Right forelimb (tissue), 1 donor: Measurements from ENCODE around the gene COLEC11.
A peak's percentile ranks its signal among the peaks of the same experiment; 100 is the strongest.
"Not testable (repeated sequence)": the region's sequence is repeated elsewhere in the genome, so short reads cannot be mapped to it uniquely, and the experiment has no call there.

ENCODE experiments used
- DNase-seq: peaks from one replicate; pipeline ENCODE4 v3.0.0-alpha.2; 2018

COLEC11 gene

DNA sequence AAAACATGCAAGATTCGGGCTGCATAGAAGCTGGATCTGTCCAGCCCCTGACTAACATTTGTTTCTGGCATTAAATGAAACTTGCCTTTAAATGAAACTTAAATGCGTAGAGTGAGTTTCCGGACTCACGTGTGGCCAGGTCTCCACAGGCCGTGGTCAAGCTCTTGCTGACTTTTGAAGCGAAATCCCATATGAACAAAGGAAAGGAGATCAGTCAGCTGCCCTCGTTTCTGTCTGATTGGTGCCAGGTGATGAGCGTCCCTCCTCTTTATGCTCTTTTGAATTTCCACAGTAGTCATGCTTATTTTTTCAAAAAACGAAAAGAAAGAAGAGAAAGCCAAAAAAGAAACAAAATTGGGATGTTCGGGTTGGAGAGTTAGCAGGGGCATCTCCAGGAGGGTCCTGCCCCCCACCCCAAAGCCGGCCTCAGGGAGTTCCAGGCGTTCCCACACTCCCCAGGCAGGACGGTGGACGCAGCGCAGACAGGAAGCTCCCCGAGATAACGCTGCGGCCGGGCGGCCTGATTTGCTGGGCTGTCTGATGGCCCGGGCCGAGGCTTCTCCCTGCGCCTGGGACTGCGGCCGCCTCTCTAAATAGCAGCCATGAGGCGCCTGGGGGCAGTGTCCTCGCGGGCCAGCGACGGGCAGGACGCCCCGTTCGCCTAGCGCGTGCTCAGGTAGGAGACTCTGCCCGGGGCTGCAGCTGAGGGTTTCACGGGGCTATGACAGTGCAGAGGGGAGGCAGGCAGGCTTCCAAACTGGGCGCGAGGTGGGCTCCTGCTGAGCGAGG lies at the start of gene COLEC11:
Gene COLEC11, plus strand, starts transcription at position 620 of the 789 bp plus-strand sequence. CDS start 9,229 bp downstream, outside the sequence.
- DNase-seq: no peak

DNA sequence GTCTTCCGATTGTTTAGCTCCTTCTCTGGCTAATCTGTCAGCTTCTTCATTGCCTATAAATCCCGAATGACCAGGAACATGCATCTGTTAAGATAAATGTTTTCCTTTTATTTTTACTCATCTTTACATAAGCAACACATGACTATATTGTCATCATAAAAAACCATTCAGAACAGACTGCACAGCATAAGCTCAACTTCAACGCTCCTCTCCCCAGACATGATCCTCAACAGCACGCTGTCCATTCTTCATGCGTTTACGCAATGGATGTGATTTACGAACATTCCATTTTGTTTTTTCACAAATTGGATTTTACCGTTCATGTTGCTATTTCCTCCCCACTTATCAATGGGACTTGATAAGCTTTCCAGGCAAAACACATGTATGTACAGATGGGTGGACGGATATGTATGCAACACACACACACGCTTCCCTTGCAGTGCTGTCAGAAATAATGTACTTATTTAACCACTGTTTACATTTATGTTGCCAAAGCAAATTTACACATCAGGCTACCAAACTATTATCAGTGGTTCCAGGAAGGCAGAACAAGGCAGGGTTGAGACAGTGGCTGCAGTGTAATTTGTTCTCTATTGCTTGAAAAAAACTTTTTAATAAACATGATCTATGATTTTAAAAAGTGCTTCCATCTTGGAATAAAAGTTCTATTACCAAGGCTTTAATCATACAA lies 49.0 kb upstream of the COLEC11 start:
- no peak for DNase-seq

DNA sequence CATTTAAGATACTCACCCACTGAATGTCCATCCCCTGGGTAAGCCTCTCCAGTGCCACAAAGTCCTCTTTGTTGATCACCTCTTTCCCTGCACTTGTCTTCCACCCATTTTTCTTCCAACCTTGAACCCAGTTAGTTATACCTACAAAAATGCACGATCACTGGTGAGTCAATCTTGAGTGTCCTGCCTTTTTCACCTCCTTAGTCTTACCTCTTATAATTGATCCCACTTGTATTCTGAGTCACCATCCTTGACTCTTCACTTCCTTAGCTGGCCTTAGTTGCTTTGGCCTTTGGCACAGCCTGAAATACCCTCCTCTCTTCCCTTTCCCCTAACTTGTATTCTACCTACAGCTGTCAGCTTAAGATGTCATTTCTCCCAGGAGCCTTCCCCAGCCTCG lies 47.0 kb upstream of the COLEC11 start:
- DNase-seq: no peak

DNA sequence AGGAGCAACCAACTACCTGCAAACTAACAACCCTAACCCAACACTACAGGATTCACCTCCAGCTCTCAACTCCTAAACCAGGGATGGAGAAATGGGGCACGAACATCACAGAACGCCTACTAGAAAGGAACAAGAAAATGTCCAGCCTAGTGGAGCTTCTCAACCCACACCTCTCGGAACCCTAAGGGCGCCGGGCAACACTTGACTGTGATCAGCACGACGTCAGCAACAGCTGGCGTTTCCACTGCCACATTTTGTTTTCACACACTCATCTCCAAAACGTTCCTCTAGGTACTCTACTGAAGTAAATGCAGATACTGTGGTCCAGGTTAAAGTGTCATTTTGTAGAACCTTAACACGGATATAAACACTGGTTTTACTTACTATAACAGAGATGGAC lies 41.0 kb upstream of the COLEC11 start:
- no peak for DNase-seq

DNA sequence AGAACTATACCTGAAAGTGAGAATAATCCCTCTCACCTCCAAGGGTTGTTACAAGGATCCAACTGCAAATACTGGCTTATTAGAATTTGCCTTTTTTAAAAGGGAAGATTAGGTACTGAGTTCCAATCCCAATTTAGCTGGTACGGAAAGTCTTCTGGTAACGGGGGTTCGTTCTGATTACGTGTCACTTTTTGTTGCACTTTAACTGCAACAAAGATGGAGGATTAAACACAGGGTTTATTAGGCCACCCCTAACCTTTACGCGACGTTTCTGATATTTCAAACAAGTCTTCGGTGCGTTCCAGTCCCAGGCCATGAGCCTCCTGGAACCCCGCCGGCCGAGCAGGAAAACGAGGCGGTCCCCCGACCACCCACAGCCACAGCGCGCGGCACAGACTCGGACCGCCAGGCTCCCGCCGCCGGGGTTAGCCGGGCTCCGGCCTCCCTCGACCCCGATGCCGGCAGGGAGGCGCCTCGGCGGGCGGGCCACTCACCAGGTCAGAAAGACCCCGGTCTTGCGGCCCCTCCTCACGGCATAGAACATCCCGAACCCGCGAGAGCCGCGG lies 37.2 kb upstream of the COLEC11 start:
- no peak for DNase-seq

DNA sequence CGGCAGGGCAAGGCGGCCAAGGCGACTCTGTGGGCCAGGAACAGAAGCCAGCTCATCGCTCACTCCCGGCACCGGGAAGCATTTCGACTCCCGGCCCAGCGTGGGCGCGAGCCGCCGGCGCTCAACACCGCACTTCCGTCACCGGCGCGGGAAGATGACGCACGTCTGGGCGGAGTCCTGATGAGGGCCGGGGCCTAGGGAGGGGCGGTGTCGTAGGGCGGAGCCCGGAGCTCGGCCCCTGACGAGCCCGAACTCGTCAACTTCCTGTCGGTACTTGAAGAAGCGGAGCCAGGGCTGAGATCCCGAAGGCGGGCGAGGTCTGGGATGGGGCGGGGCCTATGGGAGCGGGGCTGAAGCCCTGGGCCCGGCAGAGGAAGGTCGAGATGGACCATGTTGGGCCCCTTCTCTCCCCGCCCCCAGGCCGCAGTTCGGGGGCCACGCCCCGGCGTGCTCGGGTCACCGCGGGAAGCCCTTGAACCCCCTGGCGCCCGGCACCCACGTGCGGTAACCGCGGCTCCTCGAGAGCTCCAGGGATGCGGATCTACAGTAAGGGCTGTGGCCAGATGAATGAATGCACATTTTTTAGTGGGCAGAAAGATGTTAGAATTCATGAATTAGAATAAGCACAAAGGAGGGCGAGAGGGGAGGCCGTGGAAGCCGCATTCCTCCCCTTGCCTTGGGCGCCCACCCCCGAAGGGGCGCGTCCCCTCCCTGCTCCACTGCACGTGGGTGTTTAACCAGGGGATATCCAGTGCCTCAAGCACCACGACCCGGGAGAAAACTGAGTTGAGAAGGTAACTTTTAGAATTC lies 36.5 kb upstream of the COLEC11 start, which contains the start of gene RNASEH1:
Gene RNASEH1, minus strand, starts transcription at position 129 of the 810 bp plus-strand sequence. Its CDS starts 73 bp downstream, at position 56.
- DNase-seq: peak; percentile 99

DNA sequence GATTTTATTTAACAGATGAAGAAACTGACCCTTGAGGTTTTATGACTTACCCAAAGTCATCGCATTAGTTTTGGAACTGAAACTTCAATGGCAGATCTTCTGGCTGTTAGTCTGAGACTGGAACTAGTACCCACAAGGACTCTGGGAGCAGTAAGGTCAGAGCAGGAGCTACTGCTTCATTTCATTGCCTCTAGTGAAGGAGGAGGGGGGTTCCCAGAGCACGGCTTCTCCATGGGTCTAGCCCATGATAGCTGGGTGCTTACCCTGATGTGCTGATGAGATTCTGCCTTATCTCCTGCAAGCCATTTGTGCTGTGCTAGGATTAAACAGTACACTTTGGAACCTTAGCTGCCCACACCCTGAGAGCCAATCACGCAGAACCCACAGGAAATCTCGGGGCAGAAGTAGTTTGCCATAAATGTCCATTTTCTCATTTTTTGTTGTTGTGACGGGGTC lies 31.4 kb upstream of the COLEC11 start:
- no peak for DNase-seq

DNA sequence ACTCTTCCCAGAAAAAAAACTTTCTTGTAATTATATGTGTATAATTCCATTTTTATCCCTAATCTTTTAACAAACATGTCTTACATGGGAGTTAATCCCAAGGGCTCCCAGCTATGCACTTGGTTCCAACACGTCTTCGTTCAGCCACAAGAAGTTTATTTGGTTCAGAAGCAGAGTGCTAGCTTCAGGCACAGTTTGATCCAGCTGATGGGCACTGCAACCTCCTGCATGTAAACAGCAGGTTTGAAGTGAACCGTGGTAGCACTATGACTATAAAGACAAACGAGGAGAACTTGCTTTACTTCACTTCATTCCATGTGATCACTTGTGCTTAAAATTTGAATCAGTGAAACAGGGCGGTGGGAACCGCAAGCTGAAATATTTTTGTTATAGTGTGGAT lies 29.8 kb upstream of the COLEC11 start:
- DNase-seq: no peak

DNA sequence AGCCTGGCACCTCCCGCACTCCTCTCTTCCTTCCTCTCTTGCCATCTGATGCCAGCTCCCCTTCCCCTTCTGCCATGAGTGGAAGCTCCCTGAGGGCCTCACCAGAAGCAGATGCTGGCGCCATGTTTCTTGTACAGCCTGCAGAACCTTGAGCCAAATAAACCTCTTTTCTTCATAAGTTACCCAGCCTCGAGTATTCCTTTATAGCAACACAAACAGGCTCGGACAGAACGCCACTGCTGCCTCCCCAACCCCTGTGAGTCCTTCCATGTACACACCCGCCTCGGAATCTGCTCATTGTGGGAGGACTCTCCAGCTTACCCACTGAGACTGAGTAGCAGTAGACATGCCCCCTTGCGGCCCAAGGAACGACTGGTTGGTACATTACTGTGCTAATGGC lies 28.1 kb upstream of the COLEC11 start:
- DNase-seq: no peak

DNA sequence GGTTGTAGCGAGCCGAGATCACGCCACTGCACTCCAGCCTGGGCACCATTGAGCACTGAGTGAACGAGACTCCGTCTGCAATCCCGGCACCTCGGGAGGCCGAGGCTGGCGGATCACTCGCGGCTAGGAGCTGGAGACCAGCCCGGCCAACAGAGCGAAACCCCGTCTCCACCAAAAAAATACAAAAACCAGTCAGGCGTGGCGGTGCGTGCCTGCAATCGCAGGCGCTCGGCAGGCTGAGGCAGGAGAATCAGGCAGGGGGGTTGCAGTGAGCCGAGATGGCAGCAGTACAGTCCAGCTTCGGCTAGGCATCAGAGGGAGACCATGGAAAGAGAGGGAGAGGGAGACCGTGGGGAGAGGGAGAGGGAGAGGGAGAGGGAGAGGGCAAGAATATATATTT lies 25.3 kb upstream of the COLEC11 start:
- not testable (repeated sequence) for DNase-seq

DNA sequence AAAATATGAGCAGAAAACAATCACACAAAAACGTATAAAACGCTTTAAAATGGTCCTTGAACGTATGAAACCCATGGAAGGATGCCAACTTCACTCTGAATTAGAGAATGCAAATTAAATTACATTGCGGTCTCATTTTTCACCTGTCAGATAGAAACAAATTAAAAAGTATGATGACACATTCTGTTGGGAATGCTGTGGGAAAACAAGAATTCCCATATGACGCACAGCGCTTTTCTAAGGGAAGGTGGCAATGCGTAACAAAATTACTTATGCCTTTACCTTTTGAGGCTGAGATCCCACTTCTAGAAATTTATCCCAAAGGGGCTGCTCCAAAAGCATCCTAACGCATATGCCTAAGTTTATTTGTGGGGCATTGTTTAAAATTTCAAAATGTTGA lies 23.6 kb upstream of the COLEC11 start:
- DNase-seq: no peak

DNA sequence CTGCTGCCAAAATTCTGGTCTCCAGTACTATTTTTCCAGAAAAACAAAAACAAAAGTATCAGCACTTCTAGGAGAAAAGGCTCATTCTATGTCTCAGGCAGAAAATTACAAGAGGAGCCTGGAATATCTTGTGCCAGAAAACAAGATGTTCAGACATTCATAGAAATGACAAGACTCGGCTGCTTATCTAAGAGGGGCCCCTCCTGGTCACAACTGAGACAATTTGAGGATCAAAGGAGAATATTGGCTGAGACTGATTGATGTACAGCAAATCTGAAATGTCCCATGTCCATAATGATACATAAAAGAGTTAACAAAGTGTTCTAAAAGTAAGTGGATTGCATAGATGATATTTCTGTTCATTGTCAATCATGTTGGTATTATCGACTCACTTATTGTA lies 22.3 kb upstream of the COLEC11 start:
- no peak for DNase-seq

DNA sequence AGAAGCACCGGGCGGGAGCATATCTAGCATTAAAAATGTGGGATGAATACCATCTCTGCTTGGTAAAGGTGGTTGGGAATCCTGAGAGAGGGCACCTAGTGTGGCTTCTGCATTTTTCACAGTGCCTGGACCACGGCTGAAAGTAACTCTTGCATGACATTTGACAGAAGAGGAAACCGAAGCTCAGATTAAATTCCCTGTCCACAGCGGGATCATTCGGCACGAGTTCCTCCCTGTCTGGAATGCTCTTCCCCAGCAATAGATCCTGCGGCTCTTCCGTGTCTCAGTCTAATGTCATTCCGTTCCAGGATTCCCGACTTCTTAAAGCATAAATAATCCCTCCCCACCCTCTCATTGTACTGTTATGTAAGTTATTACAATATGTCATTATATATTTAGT lies 20.8 kb upstream of the COLEC11 start:
- DNase-seq: no peak

DNA sequence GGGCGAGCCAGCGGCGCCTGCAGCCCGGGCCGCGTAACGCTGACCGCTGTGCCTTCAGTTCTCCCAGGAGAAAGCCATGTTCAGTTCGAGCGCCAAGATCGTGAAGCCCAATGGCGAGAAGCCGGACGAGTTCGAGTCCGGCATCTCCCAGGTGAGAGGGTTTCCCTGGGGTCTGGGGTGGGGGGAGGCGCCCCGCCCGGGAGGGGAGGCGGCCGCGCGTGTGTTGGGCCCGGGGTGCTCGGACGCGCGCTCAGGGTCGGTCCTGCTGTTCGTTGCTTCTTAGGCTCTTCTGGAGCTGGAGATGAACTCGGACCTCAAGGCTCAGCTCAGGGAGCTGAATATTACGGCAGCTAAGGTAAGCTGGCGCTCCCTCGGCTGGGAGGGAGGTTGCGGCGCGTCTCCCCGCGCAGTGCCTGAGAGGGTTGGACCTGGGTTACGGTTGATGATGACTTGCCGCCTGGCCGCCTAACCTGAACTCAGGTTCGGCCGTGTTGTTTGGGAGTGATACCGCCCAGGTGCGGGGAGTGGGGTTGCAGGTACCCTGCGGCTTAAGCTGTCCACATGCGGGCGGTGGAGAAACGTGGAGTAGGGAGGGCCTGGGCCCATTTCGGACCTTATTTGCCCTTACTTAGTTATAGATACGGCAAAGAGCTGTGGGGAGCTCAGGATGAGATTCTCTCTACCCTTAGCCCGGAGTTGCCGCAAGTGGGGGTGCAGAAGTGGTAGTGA lies 19.2 kb upstream of the COLEC11 start:
- DNase-seq: peak; percentile 52

DNA sequence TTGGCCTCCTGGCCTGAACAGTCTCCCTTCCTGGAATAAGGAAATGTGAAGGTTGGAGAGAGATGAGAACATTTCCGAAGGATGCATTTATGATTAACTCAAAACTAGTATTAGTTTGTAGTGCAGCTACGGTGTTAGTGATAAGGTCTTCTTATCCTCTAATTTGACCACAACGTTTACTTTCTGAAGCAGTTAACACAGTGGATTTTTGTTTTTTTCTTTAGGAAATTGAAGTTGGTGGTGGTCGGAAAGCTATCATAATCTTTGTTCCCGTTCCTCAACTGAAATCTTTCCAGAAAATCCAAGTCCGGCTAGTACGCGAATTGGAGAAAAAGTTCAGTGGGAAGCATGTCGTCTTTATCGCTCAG lies 18.7 kb upstream of the COLEC11 start:
- not testable (repeated sequence) for DNase-seq

DNA sequence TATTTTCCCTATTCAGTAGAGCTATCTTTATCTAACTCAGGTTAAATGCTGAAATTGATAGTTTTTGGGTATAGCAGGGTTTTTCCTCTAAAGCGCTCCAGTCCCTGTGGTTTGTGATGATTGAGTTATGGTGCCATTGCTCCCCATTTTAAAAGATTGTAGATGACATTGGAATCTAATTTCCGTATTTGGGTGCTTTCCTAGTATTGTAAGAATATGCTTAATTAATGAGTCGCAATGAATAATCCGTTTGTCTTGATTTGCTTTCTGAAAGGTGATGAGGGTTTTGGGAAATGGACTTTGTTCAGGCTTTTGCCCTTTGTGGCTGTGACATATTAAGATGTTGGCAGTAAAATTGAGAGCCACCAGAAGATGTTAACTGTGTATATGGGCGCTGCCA lies 15.9 kb upstream of the COLEC11 start:
- no peak for DNase-seq

DNA sequence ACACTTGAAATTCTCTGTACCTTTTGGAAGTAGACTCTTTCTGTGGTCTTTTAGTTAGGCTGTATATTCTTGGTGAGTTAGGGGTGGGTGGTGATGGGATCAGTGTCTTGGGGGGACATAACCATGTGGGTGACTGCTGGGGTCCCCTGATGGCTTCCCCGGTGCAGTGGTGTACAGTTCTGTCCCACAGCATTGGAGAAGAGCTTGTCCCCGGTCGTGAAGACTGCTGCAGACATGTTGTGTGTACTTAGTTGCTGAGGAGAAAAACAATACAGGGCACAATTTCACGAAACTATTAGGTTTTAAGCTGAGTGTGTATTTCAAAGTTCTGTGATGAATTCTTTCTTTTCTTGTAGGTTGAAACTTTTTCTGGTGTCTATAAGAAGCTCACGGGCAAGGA lies 14.5 kb upstream of the COLEC11 start:
- DNase-seq: no peak

DNA sequence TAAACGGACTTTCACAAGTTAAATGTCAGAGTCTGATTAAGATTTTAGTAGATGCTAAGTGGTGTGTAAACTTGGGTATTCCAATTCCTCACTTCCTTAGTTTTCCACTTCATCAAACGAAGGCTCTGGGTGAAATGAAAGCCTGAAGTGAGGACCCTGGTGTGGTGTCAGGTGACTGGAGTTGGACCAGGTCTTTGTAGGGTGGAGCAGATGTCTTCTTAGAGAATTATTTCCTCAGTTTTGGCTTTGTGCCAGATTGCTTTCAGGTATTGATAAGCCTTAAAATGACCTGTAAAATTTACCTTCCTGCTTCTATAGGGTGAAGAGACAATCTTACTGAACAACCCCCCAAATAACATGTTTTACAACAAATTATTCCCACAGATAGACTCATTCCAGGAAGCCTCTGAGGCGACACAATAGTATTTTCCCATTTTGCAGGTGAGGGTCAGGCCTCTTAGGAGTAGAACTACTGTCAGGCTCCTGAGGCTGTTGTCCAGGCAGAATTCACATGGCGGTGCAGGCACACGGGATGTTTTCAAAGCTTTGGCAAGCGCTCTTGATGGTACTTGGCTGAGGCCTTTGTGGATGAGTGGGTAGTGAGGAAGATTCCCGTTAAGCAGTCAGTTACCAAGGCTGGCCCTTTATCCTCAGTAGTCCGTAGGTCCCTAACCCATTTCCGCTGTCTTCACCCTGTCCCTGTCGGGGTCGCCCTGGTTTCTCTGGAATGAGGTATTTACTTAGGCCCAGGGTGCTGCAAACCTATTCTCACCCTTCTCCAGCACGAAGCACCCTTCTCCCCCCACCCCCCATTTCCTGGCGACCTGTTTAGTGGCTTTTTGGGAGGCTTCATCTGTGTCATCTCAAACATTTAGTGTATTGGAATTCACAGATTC lies 13.3 kb upstream of the COLEC11 start:
- DNase-seq: no peak

DNA sequence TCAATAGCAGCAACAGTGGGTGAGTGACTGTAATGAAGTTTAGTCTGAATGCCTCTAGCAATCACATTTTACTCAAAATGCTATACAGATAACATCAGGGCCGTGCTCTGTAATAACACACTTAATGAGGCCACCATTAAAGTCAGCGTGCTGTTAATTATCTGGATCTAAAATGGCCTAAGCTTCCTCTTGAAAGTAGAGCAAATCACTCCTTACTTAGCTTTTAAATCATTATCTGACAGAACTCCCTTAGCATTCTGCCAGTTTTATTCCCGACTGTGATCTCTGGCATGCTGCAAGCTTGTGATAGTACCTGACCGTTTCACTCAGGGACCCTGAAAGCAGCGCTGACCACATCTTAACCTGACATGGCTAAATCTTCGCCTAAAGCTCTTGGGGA lies 10.8 kb upstream of the COLEC11 start:
- DNase-seq: no peak

DNA sequence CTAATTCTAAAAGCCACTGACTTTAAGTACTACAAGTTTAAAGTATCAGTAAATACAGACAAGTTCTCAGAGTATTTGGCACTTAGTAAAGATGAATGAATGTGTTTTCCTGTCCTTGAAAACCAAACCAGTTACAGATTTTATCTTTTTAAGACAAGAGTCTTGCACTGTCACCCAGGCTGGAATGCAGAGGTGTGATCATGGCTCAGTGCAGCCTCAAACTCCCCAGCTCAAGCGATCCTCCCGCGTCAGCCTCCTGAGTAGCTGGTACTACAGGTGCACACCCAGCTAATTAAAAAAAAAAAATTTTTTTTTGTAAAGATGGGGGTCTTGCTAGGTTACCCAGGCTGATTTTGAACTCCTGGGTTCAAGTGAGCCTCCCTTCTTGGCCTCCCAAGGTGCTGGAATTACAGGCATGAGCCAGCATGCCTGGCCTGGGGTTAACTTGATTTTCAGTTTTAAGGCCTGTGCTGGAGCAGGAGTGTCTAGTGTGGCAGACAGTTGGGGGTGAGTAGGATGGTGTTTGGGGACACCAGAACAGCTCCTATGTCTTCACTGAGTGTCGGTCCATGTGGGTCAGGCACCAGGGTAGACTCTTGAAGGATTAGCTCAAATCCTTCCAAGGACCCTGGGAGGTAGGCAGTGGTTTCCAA lies 10.2 kb upstream of the COLEC11 start:
- DNase-seq: no peak
